GM20000 (cell line): ENCODE data around the gene JMJD4.

ENCODE experiments used
- DNase-seq: peaks from one replicate; pipeline ENCODE4 v3.0.0; 2012; ENCODE audit warnings: low spot score
- TF ChIP-seq, protein P1 (sequence below): IDR thresholded peaks from 2 replicates; pipeline ENCODE4 v1.5.1; 2012; ENCODE audit warnings: mild to moderate bottlenecking, control low read depth; ENCODE audit errors: extremely low read depth, missing control alignments

The JMJD4 gene

GRCh38 chr1:227741166-227741870 lies 6.2 kb upstream of the JMJD4 start:
- no peak for DNase-seq
- TF ChIP-seq, protein P1, sequence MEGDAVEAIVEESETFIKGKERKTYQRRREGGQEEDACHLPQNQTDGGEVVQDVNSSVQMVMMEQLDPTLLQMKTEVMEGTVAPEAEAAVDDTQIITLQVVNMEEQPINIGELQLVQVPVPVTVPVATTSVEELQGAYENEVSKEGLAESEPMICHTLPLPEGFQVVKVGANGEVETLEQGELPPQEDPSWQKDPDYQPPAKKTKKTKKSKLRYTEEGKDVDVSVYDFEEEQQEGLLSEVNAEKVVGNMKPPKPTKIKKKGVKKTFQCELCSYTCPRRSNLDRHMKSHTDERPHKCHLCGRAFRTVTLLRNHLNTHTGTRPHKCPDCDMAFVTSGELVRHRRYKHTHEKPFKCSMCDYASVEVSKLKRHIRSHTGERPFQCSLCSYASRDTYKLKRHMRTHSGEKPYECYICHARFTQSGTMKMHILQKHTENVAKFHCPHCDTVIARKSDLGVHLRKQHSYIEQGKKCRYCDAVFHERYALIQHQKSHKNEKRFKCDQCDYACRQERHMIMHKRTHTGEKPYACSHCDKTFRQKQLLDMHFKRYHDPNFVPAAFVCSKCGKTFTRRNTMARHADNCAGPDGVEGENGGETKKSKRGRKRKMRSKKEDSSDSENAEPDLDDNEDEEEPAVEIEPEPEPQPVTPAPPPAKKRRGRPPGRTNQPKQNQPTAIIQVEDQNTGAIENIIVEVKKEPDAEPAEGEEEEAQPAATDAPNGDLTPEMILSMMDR = no peak

DNA sequence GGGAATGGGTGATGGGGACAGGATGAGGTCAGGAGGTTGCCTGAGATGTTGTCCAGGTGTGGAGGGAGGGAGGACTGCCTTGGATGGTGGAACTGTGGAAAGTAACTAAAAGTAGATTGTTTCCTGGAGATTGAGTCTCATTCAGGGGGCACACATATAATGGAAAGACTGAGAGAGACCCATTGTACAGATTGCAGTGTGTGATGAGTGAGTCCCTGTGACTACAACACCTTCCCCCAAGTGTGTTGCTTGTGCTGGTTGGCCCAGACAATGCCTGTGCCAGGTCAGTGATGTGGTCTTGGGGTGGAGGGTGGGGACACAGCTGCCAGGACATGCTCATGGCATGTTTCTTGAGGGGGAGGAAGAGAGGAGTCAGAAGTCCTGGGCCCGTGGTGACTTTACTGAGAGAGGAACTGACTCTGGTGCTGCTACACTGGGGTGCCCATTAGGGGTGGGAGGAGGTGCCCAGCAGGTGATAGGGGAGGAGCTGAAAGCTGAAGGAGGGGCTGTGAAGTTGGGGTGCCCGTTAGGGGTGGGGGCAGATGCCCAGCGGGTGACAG lies 5.4 kb upstream of the JMJD4 start:
- TF ChIP-seq, protein P1 = no peak
- DNase-seq = no peak

GRCh38 chr1:227739636-227740035 lies 4.5 kb upstream of the JMJD4 start:
- TF ChIP-seq, protein P1 = no peak
- no peak for DNase-seq

DNA sequence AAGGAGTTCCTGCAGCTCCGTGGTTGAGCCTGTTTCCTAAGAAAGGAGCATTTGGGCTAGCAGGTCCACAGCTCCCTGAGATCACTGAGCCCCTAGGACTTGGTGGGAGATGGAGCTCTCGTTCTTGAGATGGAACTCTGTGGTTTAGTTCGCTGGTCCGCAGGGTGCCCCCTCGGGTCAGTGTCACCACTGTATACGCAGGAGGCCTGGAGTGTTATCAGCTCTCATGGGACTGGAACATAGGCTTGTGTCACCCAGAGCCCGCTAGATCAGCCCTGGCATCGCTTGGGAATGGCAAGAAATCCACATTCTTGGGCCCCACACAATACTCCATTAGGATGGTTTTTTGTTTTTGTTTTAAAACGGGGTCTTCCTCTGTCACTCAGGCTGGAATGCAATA lies 3.7 kb upstream of the JMJD4 start:
- DNase-seq = no peak
- TF ChIP-seq, protein P1 = no peak

GRCh38 chr1:227736814-227737432 lies 1.8 kb upstream of the JMJD4 start:
- DNase-seq = no peak
- TF ChIP-seq, protein P1 = no peak

- TF ChIP-seq, protein P1 = no peak
- DNase-seq = no peak
These were observed 610 bp upstream of the JMJD4 start for GRCh38 chr1:227735539-227736285.

- TF ChIP-seq, protein P1 = no peak
- DNase-seq = no peak
These were observed 601 bp downstream of the JMJD4 start for GRCh38 chr1:227734546-227734855.
